ENCODE measurements around the gene IVD. TPM values are rescaled to one million over a fixed set of nuclear protein-coding genes. Genes with fewer than 3 reads are reported as not detected.
A peak's percentile ranks its signal among the peaks of the same experiment; 100 is the strongest.

The IVD gene
- total RNA-seq, 6 experiments from 2014 or later = 48.5 to 69.9 (median 50.4) TPM

- peaks cover 18% of the 10 kb centered on the region for H3K4me1 Mint-ChIP-seq (ENCODE audit: low read depth)
- no peaks in the 10 kb centered on the region for H3K36me3 Mint-ChIP-seq (ENCODE audit: low read depth)
- no peak overlapping the region for H3K27ac Mint-ChIP-seq
- no peak overlapping the region for H3K4me3 Mint-ChIP-seq
- no peaks in the 10 kb centered on the region for H3K9me3 Mint-ChIP-seq
- no peak for TF ChIP-seq CTCF (IDR thresholded peaks at IDR 0.05)
- peaks cover 47% of the 10 kb centered on the region for H3K27me3 Mint-ChIP-seq (ENCODE audit: insufficient read depth)
- no peak for DNase-seq
These were observed 32.4 kb downstream of the IVD start for GRCh38 chr15:40437752-40438687.

- Mint-ChIP-seq H3K27me3 (ENCODE audit: insufficient read depth) (peaks cover 44% of the 10 kb centered on the region), H3K9me3 (no peaks in the 10 kb centered on the region), H3K36me3 (ENCODE audit: low read depth) (no peaks in the 10 kb centered on the region), H3K4me1 (ENCODE audit: low read depth) (peaks cover 25% of the 10 kb centered on the region), H3K27ac (no peak overlapping the region), H3K4me3 (no peak overlapping the region)
- no peak for DNase-seq
- no peak for TF ChIP-seq CTCF (IDR thresholded peaks at IDR 0.05)
These were observed 33.1 kb downstream of the IVD start for GRCh38 chr15:40438712-40439111.

- peaks cover 44% of the 10 kb centered on the region for H3K27me3 Mint-ChIP-seq (ENCODE audit: insufficient read depth)
- H3K4me1 Mint-ChIP-seq (ENCODE audit: low read depth) = peaks cover 33% of the 10 kb centered on the region
- no peak overlapping the region; the same call in 1 of the 2 replicates for H3K27ac Mint-ChIP-seq
These were observed 33.9 kb downstream of the IVD start for GRCh38 chr15:40439461-40439959.

GRCh38 chr15:40439960-40440742 lies 34.6 kb downstream of the IVD start:
- H3K27me3 Mint-ChIP-seq (ENCODE audit: insufficient read depth) = peaks cover 39% of the 10 kb centered on the region
- peak overlapping the region; percentile 91 for H3K4me3 Mint-ChIP-seq
- no peaks in the 10 kb centered on the region for H3K9me3 Mint-ChIP-seq
- no peaks in the 10 kb centered on the region for H3K36me3 Mint-ChIP-seq (ENCODE audit: low read depth)
- no peak; the same call in 1 of the 2 replicates for TF ChIP-seq CTCF (IDR thresholded peaks at IDR 0.05)
- DNase-seq = peak; percentile 7
- H3K4me1 Mint-ChIP-seq (ENCODE audit: low read depth) = peaks cover 39% of the 10 kb centered on the region
- peak overlapping the region; percentile 75 for H3K27ac Mint-ChIP-seq

More at GRCh38 chr15:40439461-40439959, 33.9 kb downstream of the IVD start:
- no peaks in the 10 kb centered on the region for H3K9me3 Mint-ChIP-seq
- no peak for TF ChIP-seq CTCF (IDR thresholded peaks at IDR 0.05)
- H3K4me3 Mint-ChIP-seq = peak overlapping the region; percentile 91
- H3K36me3 Mint-ChIP-seq (ENCODE audit: low read depth) = no peaks in the 10 kb centered on the region
- no peak for DNase-seq

- Mint-ChIP-seq H3K27me3 (ENCODE audit: insufficient read depth) (peaks cover 33% of the 10 kb centered on the region), H3K36me3 (ENCODE audit: low read depth) (no peaks in the 10 kb centered on the region), H3K4me3 (peak within 1 kb of the TSS; percentile 91), H3K9me3 (no peaks in the 10 kb centered on the region), H3K4me1 (ENCODE audit: low read depth) (peaks cover 47% of the 10 kb centered on the region), H3K27ac (peak within 1 kb of the TSS; percentile 75)
- DNase-seq = peak; percentile 92
- TF ChIP-seq CTCF (IDR thresholded peaks at IDR 0.05) = peak; percentile 52
These were observed 35.4 kb downstream of the IVD start, which contains the start of gene BAHD1 for GRCh38 chr15:40440743-40441564. Gene BAHD1 (plus strand): TSS chr15:40440953. CDS start chr15:40458465, 17,512 bp downstream.

Measured in HFFc6 (cell line).